HG03039 (cell line): ENCODE data around the gene BLNK.
"Not testable (repeated sequence)": the region's sequence is repeated elsewhere in the genome, so short reads cannot be mapped to it uniquely, and the experiment has no call there.

Source experiments
- ATAC-seq: cut with Tn5 transposase; IDR thresholded peaks from one replicate; pipeline ENCODE4 v1.9.1; 2021; ENCODE audit warnings: mild to moderate bottlenecking, moderate library complexity; ENCODE audit not compliant: unreplicated experiment

BLNK gene

DNA sequence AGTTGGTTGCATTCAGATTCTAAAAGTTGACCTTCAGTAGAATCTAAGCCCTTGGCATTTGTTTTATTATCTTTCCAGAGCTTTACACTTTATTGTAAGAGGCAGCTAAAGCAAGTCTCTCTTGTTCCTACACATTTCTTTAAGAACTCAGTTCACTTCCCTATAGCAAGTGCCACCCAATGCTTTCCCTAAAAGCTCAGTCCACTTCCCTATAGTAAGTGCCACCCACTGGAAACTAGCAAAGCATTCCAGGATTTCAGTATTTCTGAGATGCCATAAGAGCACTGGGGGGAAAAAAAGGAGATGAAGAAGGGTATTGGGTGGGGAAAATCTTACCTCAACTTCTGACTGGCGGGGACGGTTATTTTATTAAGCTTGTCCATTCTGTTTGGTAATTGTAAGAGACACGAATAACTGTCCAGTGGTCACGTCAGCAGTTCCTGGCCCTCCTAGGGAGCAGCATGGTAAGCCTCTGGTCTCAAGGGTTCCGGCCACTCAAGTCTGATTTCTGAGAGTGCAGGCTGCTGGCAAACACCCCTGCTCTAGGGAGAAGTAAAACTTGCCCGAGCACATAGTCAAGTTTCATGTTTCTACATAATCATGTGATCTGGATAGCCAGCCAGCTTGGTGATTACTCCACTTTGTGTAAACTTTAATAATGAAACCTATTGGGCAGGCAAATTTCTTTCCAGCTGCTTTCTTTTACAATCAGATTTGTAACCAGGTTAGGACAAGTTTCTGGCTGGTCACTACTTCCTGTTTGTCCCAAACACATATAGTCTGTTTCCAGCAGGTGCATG is at the start of gene BLNK:
TSS of gene BLNK (minus strand) at position 554 of the 800 bp plus-strand sequence. CDS start at position 383, 171 bp downstream.
- peak; percentile 59 for ATAC-seq

DNA sequence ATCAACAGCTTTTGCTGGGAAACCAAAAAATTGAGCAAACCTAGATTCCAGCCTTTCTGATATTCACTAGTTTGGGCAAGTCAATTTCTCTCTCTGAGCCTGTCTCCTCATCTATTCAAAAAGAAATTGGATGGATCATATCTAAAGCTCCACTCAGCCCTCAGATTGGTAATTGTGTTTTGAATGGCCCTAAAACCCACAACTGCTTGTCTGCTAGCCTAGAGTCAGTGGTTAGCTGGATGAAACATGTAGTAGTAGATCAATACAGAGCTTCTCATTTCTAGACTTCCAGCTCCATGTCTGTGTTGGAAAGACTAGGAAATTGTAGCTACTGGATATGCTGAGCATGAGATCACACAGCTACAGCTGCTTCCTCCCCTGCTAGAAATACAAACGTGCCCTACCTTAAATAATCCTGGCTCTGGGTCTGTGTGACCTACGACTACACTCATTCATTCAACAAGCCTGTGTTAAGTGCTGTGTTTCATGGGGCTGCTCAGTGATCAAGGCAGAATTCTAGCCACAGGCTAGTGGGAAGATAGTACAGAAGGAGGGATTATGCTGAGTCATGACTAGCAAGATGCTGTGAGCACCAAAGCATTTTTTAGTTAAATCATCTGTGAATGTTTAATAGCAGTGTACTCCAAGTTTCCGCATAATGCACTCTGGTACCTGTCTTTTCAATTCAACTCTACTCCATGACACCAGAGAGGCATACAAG is 48.5 kb upstream of the BLNK start:
- ATAC-seq: no peak

DNA sequence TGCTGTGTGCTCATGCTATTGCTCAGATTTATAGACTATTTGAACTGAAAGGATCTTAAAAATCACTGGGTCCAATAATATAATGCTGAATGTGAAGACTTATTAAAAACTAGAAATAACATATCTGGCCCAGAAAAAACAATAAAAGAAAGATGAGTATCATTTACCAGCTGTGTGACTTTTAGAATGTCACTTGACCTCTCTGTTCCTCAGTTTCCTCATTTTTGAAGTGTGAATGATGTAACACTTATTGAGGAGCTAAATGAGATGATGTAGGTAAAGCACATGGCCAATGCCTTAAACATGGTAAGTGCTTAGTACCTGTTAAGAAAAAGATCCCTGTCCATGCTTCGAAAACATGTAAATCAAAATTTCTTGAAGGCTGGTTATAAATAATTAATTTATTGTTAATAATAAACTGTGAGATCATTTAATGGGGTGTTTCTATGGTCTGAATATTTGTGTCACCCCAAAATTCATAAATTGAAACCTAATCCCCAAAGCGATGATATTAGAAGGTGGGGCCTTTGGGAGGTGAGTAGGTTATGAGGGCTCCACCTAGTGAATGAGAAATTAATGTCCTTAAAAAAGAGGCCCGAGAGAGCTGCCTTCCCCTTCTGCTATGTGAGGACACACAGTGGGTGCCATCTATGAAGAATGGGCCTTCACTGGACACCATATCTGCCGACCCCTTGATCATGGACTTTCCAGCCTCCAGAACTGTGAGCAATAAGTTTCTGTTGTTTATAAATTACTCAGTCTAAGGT is 45.9 kb upstream of the BLNK start:
- no peak for ATAC-seq

DNA sequence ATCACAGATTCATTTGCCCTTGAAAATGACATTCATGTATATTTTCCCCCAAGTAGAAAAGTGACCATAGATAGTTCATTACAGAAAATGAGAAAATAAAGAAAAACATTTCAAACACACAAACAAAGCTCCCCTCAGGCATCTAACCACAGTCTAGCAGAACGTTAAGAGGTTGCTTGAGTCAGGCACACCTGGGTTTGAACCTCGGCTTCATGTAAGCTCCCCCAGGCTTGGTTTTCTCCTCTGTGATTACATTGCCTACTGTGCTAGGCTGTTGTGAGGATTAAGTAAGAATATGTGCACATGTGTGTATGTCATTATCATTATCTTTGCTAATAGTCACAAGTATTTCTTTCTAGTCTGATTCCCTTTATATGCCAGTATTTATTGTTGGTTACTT is 42.0 kb upstream of the BLNK start:
- no peak for ATAC-seq

DNA sequence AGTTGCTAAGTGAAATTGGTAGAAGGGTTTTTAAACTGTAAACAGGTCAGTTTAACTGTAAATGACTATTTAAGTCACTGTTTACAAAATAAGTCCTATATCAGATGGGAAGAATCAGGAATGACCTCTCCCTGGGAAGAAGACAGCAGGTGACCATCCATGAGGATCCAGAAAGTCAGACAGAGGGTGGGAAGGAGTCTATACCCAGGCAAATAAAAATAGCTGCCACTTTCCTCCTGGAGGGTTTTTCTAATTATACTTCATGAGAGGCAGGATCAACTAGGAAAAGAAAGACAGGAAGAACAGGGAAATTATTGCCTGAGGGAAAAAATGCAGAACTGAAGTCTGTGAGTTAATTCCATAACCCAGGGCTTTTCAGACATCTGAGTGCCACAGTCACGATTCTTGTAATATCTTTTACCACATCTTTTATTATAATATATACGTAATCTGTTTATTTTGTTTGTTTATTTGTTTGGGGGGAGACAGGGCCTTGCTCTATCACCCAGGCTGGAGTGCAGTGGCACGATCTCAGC is 39.9 kb upstream of the BLNK start:
- ATAC-seq: no peak

DNA sequence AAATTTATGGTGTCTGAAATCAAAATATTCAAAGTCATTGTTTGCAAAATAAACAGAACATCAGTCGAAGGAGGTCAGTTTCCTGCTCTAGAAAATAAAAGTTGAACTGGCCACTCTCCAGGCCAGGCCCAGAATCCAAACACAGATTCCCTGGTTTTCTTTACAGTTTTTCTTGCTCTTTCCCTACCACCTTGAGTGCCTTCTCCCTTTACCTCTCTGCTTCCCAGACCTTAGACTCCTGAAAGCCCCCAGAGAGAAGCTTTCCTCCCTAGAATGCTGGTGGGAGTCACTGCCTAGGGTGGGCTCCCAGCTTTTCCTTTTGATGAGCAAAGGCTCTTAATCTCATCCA is 38.9 kb upstream of the BLNK start:
- ATAC-seq: no peak

DNA sequence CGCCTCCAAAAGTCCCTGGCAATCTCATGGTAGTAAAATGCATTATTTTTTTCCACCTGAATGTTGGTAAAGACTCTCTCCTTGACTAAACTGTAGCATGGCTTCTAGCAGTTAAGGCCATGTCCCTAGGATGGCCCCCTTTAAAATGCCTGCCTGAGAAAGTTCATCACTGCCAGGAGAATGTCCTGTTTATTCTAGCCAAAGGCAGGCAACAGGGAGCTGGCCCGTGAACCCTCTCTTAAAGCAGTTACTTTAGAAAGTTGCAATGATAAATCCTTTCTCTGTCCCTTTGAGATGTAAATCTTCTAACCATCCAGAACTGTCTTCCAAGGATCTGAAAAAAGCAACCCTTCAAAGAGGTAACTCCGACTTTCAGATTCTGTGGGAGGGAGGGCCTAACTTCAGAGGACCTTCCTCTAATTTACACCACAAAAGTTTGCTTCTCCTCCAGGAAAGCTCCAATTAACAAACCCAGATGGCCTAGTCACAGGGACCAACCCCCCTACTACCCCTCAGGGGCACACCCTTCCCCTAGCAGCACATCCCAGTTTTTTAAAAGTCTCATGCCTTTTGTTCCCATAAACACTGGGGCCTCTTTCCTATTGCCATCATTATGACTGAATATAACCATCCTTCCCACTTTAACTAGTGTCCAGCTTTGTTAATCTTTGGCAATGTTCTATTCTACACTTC is 38.4 kb upstream of the BLNK start:
- no peak for ATAC-seq

DNA sequence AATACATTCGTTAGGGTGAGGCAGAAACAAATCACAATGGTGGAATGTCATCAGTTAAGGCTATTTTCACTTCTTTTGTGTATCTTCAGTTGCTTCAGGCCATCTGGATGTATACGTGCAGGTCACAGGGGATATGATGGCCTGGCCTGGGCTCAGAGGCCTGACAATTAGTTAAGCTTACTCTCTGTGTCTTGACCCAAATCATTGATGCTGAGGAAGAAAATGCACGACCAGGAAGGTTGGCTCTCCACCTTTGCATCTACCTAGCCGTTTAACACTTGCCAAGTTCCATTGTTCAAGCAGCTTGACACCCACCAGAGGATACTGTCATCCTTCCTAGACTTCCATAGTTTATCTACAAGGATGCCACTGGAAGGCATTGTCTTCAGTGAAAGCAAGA is 37.5 kb upstream of the BLNK start:
- not testable (repeated sequence) for ATAC-seq

DNA sequence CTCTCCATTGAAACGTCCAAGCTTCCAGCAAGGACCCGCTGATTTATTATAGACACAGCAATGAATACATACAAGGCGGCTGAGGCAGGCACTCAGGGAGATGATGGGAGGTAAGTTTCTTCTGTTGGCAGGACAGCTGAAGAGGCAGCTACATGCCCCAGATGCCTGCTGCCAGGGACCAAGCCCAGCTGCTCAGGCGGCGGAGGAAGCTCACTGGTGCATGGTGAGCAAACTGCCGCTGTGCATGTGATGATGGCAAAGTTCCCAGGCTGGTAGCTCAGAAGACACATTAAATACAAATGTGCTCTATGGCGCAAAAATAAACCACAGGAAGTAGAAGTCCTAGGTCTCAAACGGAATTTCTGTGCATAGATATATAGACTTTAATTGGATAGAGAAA is 35.1 kb upstream of the BLNK start:
- ATAC-seq: no peak

DNA sequence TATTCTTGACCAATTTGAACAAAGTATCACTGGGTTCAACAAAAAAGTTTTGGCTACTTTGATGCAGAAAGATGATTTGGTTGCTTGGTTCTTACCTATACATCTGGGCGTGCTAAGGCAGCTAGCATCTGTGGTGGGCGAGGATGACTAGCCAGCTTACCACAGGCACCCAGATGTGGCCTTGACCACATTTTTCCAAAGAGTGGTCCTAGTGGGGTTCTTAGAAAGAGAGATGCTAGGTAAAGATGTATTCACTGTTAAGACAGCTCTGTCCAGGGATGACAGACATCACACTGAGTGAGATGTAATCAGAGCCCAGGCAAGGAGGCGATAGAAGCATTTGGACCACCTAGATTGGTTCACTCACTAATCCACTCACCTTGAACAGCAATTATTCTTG is 33.6 kb upstream of the BLNK start:
- no peak for ATAC-seq

DNA sequence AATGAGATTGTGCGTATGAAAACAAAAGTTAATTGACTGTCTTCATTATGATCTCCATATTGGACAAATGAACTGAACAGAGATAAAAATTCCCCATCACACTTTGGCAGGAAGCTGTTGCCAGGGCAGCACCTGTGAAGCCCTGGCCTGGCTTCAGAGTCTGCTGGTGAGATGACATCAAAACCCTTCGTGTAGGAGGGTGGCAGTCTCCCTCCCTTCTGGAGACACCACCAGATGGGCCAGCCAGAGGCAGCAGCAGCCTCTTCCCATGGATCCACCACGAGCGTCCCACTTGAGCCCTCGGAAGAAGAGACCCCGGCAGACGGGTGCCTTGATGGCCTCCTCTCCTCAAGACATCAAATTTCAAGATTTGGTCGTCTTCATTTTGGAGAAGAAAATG is 32.9 kb upstream of the BLNK start, which contains the start of gene DNTT:
TSS of gene DNTT (plus strand) at position 205 of the 400 bp plus-strand sequence. CDS start at position 269, 64 bp downstream.
- ATAC-seq: no peak

DNA sequence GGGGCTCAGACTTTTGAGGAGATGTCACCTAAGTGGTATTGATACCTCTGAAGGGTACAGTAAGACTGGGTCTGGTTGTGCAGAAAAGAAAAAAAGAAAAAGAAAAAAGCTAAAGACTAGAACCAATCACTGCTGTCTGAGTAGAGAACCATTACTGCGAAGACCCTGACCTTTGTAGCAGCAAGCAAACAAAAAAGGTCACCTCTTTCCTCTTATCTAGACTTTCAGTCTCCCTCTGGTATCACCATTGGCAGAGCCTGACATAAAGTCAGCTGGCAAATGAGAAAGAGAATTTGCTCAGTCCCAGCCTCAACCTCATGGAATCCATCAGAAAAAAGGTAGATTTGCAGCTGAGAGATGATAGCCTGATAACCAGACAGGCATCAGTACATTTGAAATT is 30.2 kb upstream of the BLNK start:
- no peak for ATAC-seq

DNA sequence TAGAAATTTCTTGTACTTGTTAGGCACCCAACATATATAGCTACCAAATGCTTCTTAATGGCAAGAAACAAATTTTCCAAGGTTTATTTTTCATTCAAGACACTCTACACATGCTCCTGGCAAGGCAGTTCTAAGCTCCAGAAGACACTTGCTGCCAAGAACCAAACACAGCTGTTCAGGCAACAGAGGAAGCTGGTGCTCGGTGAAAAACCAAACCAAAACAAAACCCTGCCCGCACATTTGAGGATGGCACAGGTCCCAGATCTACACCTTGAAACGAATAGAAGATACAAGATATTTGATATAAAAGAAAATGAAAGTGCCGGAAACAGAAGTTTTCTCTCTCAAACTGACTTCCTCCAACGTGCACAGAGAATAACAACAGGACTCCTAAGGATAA is 28.0 kb upstream of the BLNK start:
- ATAC-seq: no peak

DNA sequence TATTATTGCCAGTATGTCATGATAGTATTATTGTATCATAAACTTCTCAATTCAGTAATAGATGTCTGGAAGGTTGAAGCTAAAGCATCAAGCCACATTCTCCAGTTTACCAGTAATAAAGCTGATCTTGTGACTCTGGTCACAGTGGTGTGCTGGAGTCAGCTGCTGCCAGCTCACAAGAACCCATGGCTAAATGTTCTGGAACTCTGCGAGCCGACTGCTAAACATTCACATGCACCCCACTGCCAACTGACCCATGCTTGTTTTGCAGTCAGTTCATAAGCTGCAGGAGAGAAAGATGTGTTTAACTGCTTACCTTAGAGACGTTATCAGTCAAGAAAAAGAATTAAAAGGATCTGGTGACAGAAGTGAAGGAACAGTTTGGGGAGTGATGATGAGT is 27.0 kb upstream of the BLNK start:
- ATAC-seq: no peak

DNA sequence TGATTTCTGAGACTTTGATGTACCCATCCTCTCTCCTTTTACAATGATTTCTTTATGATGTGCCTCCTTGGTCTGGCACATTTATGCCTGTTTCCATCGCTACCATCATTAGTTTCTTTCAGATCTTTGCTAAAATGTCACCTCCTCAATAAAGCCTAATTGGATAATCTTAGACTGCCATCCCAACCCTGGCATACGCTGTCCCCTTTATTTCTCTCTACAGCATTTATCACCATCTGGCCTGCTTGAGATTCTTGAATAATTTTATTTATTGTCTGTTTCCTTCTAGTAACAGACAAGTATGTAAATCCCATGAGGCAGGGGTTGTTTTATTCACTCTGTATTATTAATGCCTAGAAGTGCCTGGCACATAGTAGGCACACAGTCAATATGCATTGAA is 26.1 kb upstream of the BLNK start:
- ATAC-seq: no peak

DNA sequence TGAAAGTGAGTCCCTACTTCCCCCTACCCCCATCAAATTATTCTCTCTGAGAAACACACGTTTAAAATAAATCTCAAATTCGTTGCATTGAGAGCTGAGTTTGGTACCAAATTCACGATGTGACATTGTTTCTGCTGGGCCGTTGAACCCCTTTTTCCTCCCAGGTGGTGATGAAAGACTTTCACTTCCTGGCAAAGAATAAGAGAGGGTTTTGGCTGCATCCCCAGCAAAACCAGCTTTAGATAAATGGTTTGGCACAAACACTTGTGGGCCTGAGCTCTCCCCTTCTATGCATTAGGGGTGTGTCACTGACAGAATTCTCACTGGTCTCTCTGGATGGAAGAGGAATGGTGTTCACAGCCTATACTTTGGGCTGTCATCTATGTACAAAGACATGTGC is 24.1 kb upstream of the BLNK start:
- no peak for ATAC-seq

DNA sequence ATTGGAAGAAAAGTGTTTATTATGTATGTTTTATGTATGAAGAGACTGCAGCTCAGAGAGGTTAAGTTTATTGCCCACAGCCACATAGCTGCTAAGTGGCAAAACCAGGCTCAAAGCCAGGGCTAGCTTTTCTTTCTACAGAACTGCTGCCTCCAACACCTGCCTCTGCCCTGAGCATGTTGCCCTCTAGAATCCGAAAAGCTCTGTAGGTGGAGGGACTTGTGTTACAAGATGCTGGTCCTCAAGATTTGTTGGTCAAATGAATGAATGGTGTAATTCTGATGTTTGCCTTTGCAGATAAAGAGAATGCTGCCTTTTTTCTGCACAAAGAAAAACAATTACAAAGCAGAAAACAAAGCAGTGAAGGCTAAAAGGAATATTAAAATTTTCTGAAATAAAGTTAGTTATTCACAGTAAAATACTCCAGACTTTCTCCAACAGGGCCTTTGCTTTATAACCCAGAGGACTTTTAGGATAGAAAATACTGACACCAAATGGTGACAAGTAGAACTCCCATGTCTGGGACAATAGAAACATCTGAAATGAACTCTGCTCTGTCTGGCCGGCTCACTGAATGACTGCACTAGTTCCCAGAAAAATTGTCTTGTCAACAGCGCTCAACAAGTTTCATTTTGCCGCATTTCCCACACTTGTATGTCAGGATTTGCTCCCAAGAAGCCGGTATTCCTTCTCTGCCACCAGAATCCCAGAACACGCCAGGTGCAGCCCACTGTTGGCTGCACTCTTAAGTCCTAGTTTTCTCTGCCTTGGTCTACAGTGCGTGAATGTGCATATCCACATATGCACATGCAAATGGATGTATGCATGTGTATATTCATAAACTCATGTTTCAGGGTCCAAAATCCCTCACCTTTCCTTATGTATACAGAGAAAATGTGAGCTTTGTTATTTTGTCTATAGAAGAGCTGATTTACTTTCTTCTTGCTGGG is 21.9 kb upstream of the BLNK start:
- peak; percentile 53 for ATAC-seq

DNA sequence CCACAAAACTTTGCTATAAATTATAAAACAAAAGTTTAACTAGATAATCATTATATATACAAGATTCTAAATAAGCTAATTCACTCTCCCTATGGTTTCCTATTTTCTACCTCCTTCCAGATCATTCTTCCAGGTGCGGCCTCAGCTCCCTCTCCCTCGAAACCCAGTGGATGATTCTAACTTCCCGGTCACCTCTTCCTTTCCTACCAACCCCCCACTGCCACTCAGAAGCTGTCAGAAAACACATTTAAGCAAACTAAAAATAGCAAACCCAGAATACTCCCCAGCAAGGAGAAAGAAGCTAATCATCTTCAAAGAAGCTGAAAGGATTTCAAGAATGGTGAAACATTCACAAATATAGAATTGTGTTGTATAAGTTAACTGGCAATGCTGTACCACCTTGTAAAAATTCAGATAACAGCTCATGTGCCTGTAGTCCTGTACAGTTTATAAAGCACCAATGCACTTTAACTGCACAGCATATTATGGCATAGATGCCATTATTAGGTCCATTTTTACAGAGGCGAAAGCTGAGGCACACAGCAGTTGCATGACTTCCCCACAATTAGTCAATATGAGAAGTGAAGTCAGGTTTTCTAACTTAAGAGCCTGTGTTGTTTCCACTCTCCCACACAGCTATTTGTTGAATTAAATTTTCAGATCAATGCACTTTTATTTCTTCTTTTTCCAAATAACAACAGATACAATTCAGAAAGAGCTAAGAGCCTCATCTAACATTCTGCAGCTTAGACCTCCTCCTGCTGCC is 19.2 kb upstream of the BLNK start:
- no peak for ATAC-seq
